HepG2 (cell line): ENCODE results near the gene MGA.
A peak's percentile ranks its signal among the peaks of the same experiment; 100 is the strongest.

Source experiments
- ZGPAT ChIP-seq: IDR thresholded peaks from 2 replicates; pipeline ENCODE4 v1.6.1; 2016; ENCODE audit warnings: mild to moderate bottlenecking
- TF ChIP-seq, protein P1 (sequence below): sonication (generic); formaldehyde crosslinking; IDR thresholded peaks from 2 replicates; pipeline ENCODE4 v1.5.0; 2020; ENCODE audit warnings: mild to moderate bottlenecking, missing genetic modification reagents, moderate library complexity

DNA sequence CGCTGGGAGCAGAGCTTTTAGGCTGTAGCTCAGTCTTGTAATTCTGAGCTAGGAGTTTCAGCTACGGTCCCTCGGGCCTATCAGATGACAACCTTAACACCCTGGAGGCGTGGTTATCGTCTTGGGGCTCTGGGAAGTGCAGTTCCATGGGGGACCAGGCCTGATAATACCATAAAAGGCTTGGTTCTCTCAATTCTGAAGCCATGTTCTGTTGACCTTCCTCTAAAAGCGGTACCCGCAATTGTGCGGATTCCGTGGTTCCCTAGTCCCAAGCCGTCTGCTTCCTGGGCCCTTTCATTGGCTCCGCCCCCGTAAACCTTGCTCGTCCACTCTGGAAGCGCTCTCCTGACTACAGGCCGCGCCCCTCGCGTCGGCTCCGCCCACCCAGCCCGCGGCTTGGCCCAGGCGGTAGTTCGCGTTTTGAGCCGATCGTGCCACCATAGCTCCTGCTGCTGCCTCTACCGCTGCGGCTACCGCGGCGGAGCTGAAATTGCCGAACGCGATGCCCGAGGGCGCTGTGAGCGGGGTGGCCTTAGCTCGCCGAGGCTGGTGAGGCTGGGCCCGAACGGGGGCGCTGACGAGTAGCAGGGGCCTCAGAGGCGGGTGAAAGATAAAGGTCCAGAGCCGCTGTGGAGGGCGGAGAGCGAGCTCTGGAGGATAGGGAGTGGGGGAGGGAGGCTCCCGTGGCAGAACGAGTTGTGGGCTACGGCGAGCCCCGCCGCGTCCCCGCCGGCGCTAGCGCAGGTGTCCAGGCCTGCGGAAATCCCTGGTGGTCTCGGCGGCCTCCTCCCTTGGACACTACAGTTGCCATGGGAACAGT, 114.1 kb downstream of the MGA start, which contains the start of gene MAPKBP1:
- TF ChIP-seq ZGPAT (CRISPR knock-in tag): peak; percentile 94
- TF ChIP-seq, protein P1, sequence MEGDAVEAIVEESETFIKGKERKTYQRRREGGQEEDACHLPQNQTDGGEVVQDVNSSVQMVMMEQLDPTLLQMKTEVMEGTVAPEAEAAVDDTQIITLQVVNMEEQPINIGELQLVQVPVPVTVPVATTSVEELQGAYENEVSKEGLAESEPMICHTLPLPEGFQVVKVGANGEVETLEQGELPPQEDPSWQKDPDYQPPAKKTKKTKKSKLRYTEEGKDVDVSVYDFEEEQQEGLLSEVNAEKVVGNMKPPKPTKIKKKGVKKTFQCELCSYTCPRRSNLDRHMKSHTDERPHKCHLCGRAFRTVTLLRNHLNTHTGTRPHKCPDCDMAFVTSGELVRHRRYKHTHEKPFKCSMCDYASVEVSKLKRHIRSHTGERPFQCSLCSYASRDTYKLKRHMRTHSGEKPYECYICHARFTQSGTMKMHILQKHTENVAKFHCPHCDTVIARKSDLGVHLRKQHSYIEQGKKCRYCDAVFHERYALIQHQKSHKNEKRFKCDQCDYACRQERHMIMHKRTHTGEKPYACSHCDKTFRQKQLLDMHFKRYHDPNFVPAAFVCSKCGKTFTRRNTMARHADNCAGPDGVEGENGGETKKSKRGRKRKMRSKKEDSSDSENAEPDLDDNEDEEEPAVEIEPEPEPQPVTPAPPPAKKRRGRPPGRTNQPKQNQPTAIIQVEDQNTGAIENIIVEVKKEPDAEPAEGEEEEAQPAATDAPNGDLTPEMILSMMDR (CRISPR knock-in tag): peak; percentile 99
